ENCODE results near the gene USP53.

The USP53 gene

GRCh38 chr4:119206178-119206577 is 6.3 kb upstream of the USP53 start:
- in situ Hi-C loops (cut with HindIII; ENCODE audit: low pct_unique_long_range_greater_than_20kb, low sequenced_read_pairs) = no loop called here
- DNase-seq (ENCODE audit: low read depth in 1 of 2, low spot score in 1 of 2) = no peak
- no peak for TF ChIP-seq JUND (IDR thresholded peaks at IDR 0.05; ENCODE audit: low read depth)

DNA sequence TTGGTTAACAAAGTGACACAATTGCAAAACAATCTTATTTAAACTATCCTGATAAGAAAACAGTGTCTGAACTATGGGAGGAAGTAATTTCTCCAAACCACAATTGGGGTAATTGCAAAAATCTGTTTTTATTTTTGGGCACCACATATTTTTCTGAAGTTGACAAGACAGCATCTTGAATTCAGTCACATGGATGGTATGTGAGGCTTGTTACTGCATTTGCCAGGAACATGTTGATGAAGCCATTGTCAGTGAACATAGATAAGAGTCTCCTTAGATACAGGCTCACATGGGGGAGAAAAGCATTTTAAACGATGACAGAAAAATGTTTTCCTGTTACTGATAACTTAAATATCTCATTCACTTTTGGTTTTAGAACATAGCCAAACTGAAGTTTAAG is 5.5 kb upstream of the USP53 start:
- TF ChIP-seq JUND (IDR thresholded peaks at IDR 0.05; ENCODE audit: low read depth) = no peak
- in situ Hi-C loops (cut with HindIII; ENCODE audit: low pct_unique_long_range_greater_than_20kb, low sequenced_read_pairs) = no loop called here
- DNase-seq (ENCODE audit: low read depth in 1 of 2, low spot score in 1 of 2) = no peak

DNA sequence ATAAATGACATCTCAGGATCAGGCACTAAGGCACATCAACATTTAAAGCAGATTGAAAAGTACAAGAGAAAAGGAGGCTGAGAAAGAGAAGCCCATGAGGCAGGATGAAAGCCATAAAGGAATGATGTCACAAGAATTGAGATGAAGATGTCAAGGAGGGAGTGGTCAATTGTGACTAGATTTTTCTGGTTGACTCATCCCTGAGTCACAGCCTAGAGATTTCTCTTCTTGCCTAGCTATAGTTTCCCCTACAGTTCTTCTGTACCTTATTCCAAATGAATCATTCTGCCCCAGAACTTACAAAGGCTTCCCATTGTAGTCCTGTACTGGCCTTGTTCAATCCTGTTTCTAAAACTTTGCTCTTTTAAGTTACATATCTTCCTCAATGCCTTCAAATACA is 3.4 kb upstream of the USP53 start:
- TF ChIP-seq JUND (IDR thresholded peaks at IDR 0.05; ENCODE audit: low read depth) = no peak
- in situ Hi-C loops (cut with HindIII; ENCODE audit: low pct_unique_long_range_greater_than_20kb, low sequenced_read_pairs) = no loop called here
- DNase-seq (ENCODE audit: low read depth in 1 of 2, low spot score in 1 of 2) = no peak

DNA sequence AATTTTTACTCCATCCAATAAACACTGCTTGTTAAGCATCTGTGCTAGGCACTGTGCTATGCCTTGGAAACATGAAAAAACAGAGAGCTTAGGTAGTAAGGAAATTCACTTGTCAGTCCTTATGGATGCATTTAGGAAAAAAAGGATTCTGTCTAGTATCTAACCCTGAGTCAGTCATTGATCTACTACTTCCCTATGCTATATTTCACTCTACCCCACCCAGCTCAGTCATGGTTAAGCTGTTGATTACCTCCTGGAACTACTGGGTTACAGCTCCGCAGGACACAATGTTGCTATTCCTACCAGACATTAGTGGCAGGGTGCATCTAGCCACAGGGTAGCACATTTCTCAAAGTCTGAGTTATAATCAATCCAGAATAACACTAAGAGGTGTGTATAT is 2.9 kb upstream of the USP53 start:
- in situ Hi-C loops (cut with HindIII; ENCODE audit: low pct_unique_long_range_greater_than_20kb, low sequenced_read_pairs) = no loop called here
- TF ChIP-seq JUND (IDR thresholded peaks at IDR 0.05; ENCODE audit: low read depth) = no peak
- no peak for DNase-seq (ENCODE audit: low read depth in 1 of 2, low spot score in 1 of 2)

DNA sequence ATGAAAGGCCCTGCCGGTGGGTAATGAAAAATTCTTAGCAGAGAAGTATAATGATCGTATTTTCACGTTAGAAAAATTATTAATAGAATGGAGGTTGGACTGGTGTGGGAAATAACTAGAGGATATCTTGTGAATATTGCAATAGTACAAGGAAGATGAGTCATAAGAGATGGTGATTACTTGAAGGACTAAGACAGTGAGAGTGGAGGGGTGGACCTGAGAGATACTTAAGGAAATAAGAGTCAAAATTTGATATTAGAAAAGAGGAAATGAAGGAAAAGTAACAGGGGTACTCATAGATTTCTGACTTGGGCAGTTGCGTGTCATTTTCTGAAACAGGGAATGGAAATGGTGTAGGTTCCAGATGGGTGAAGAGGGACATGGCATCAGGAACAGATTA is 1.7 kb upstream of the USP53 start:
- in situ Hi-C loops (cut with HindIII; ENCODE audit: low pct_unique_long_range_greater_than_20kb, low sequenced_read_pairs) = no loop called here
- TF ChIP-seq JUND (IDR thresholded peaks at IDR 0.05; ENCODE audit: low read depth) = no peak

DNA sequence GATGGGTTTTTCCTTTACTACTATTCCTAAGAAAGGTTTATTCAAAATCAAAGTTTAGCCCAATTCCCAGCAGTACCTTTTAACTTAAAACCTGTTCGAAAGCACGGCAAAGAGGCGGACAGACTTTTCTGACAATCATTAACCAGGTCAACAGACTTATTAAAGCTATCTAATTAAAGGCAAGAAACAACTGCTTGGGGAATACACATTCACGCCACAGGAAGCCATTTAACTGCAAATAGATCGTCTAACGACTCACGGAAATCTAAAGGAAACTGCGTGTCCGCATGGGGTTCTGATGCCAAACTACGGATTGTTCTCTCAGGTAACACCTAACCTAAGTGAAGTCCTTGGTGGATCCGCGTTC is 663 bp upstream of the USP53 start:
- DNase-seq (ENCODE audit: low read depth in 1 of 2, low spot score in 1 of 2) = no peak
- no peak for TF ChIP-seq JUND (IDR thresholded peaks at IDR 0.05; ENCODE audit: low read depth)
- in situ Hi-C loops (cut with HindIII; ENCODE audit: low pct_unique_long_range_greater_than_20kb, low sequenced_read_pairs) = no loop called here

More for the DNA sequence above, 1.7 kb upstream of the USP53 start:
- DNase-seq (ENCODE audit: low read depth in 1 of 2, low spot score in 1 of 2) = no peak

DNA sequence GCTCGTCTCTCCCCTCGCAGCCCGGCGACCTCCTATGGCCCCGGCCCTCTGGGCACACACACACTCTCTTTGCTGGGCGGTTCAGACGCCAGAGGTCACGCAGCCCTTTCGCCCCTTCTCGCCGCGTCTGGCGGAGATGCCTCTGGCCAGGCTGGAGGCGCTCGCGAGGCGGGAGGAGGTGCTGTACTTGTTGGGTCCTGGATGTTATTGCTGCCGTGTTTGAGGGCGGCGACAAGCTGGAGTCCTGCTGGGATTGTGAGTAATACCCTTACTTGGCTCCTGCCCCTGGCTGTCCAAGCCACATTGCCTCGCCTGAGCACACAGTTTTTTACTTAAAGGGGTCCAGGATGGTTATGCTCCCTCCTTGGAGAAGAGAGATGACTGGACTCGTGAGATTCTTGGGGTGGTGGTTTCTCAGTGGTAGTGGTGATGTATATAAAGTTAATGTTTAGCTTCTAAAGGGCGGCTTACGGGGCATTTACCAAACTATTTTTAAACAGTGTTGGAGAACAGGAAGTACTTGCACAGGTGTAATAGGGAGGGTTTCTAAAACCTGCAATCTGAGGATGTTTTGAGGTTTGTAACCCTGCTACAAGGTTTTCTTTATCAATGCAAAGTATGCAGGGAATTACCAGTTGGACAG is 572 bp downstream of the USP53 start:
- TF ChIP-seq JUND (IDR thresholded peaks at IDR 0.05; ENCODE audit: low read depth) = no peak
- DNase-seq (ENCODE audit: low read depth in 1 of 2, low spot score in 1 of 2) = peak; percentile 16 to 75

GRCh38 chr4:119218093-119218492 is 5.6 kb downstream of the USP53 start:
- TF ChIP-seq JUND (IDR thresholded peaks at IDR 0.05; ENCODE audit: low read depth) = no peak
- in situ Hi-C loops (cut with HindIII; ENCODE audit: low pct_unique_long_range_greater_than_20kb, low sequenced_read_pairs) = no loop called here
- no peak for DNase-seq (ENCODE audit: low read depth in 1 of 2, low spot score in 1 of 2)

More for the DNA sequence above, 572 bp downstream of the USP53 start:
- in situ Hi-C loops (cut with HindIII; ENCODE audit: low pct_unique_long_range_greater_than_20kb, low sequenced_read_pairs) = no loop called here

GRCh38 chr4:119221412-119221811 is 8.9 kb downstream of the USP53 start:
- TF ChIP-seq JUND (IDR thresholded peaks at IDR 0.05; ENCODE audit: low read depth) = no peak
- no peak for DNase-seq (ENCODE audit: low read depth in 1 of 2, low spot score in 1 of 2)
- in situ Hi-C loops (cut with HindIII; ENCODE audit: low pct_unique_long_range_greater_than_20kb, low sequenced_read_pairs) = no loop called here

- in situ Hi-C loops (cut with HindIII; ENCODE audit: low pct_unique_long_range_greater_than_20kb, low sequenced_read_pairs) = no loop called here
- DNase-seq (ENCODE audit: low read depth in 1 of 2, low spot score in 1 of 2) = no peak
- TF ChIP-seq JUND (IDR thresholded peaks at IDR 0.05; ENCODE audit: low read depth) = no peak
Observed at GRCh38 chr4:119227690-119228089, 15.2 kb downstream of the USP53 start.

GRCh38 chr4:119228406-119228805 is 15.9 kb downstream of the USP53 start:
- no peak for TF ChIP-seq JUND (IDR thresholded peaks at IDR 0.05; ENCODE audit: low read depth)
- in situ Hi-C loops (cut with HindIII; ENCODE audit: low pct_unique_long_range_greater_than_20kb, low sequenced_read_pairs) = no loop called here
- no peak for DNase-seq (ENCODE audit: low read depth in 1 of 2, low spot score in 1 of 2)

DNA sequence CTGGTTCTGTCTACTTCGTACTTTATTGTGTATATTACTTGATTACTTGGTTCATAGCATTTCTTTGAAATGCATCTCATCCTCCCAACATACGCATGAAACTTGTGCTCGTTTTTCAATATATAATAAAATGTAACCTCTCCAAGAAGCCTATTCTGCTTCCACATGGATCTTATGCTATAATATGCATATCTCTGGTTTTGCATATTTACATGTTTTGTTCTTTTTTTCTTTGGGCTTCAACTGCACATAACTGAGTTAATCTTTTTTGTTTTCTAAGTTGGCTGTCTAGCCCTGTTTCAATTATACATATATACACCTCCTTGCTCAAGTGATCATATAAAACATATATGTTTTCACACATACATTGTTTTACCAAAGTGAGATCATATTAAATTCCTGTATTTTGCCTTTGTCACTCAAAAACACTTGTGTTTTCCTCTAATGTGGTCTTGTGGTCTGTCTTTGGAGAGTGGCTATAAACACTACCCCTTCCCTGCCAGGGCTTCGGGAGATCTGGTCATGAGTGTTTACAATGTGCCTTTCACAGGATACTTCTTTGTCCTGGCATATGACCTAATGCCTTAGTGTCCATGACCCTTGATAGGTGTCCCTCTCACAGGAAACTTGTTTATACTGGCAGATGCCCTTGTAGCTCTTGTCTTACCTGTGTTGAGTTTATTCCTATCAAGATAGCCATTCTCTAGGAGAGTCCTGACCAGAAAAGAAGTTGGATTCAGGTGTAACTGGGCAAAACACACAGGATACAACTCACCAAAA is 17.6 kb downstream of the USP53 start:
- DNase-seq (ENCODE audit: low read depth in 1 of 2, low spot score in 1 of 2) = no peak
- in situ Hi-C loops (cut with HindIII; ENCODE audit: low pct_unique_long_range_greater_than_20kb, low sequenced_read_pairs) = no loop called here
- no peak for TF ChIP-seq JUND (IDR thresholded peaks at IDR 0.05; ENCODE audit: low read depth)

GRCh38 chr4:119231491-119231890 is 19.0 kb downstream of the USP53 start:
- no peak for TF ChIP-seq JUND (IDR thresholded peaks at IDR 0.05; ENCODE audit: low read depth)
- in situ Hi-C loops (cut with HindIII; ENCODE audit: low pct_unique_long_range_greater_than_20kb, low sequenced_read_pairs) = no loop called here
- no peak for DNase-seq (ENCODE audit: low read depth in 1 of 2, low spot score in 1 of 2)
